Mucosa of descending colon (tissue), 3 donors: Measurements from ENCODE around the gene CCDC154. TPM values are rescaled to one million over a fixed set of nuclear protein-coding genes. Genes with fewer than 3 reads are reported as not detected.
A peak's percentile ranks its signal among the peaks of the same experiment; 100 is the strongest.
"Not testable (repeated sequence)": the region's sequence is repeated elsewhere in the genome, so short reads cannot be mapped to it uniquely, and the experiment has no call there.

Experiments
- ATAC-seq: fragments of 200-7000 bp; cut with Tn5 transposase; one replicate; pipeline ENCODE4 v1.9.1; 2020; ENCODE audit warnings: mild to moderate bottlenecking, moderate library complexity
- DNase-seq, 3 donors: peaks; one replicate each; pipeline ENCODE4 v3.0.0-alpha.2; 2020
- H3K36me3 ChIP-seq: fragments of 200-600 bp; one replicate; pipeline ENCODE4 v1.8.0; 2021; ENCODE audit warnings: low read depth, mild to moderate bottlenecking
- H3K4me1 ChIP-seq: fragments of 200-600 bp; one replicate; pipeline ENCODE4 v1.8.0; 2021; ENCODE audit warnings: low read depth, mild to moderate bottlenecking
- H3K4me3 ChIP-seq: fragments of 200-600 bp; one replicate; pipeline ENCODE4 v1.8.0; 2021; ENCODE audit warnings: mild to moderate bottlenecking
- H3K9me3 ChIP-seq: fragments of 200-600 bp; one replicate; pipeline ENCODE4 v1.8.0; 2021; ENCODE audit warnings: mild to moderate bottlenecking
- intact Hi-C, 2 donors: fragments of 100-400 bp; cut with DNase I in 1 of 2; cut with micrococcal nuclease in 1 of 2; formaldehyde crosslinking; loops; one replicate each; pipeline versions ENCODE4 v1.11.0 to v1.11.1; 2022; cut with DNase I, micrococcal nuclease
- total RNA-seq, 3 donors: library from RNA; stranded (reverse); fragmentation: NEBNext Ultra II Directional in 2 of 3; extraction: Animal tissue kit (Norgen Biotek cat#: 25700) in 2 of 3; gene quantifications; one replicate each; pipeline versions ENCODE4 v1.2.1 to v1.2.4, GENCODE V29; 2021 to 2023
- TF ChIP-seq, protein P1 (sequence below): fragments of 200-600 bp; IDR thresholded peaks from one replicate; pipeline ENCODE4 v1.8.0; 2022; ENCODE audit warnings: antibody characterized with exemption, mild to moderate bottlenecking
- donor health status: DM: no; HTN: no; CAD: no; lungs with moderate emphysema.
- donor health status: DM: no; HTN: no; CAD: no.
- donor health status: DM: no; HTN: yes; CAD: no.

CCDC154 gene
- total RNA-seq, 3 donors from 2014 or later, result 0.43 to 2.4 (median 1.1) TPM

- Histone ChIP-seq H3K9me3 (no peaks in the 10 kb centered on the region), H3K36me3 (no peaks in the 10 kb centered on the region), H3K4me1 (no peaks in the 10 kb centered on the region), H3K4me3 (no peak overlapping the region)
- intact Hi-C loops, result no loop called here
- DNase-seq (no peak), ATAC-seq (no peak)
- TF ChIP-seq, protein P1, sequence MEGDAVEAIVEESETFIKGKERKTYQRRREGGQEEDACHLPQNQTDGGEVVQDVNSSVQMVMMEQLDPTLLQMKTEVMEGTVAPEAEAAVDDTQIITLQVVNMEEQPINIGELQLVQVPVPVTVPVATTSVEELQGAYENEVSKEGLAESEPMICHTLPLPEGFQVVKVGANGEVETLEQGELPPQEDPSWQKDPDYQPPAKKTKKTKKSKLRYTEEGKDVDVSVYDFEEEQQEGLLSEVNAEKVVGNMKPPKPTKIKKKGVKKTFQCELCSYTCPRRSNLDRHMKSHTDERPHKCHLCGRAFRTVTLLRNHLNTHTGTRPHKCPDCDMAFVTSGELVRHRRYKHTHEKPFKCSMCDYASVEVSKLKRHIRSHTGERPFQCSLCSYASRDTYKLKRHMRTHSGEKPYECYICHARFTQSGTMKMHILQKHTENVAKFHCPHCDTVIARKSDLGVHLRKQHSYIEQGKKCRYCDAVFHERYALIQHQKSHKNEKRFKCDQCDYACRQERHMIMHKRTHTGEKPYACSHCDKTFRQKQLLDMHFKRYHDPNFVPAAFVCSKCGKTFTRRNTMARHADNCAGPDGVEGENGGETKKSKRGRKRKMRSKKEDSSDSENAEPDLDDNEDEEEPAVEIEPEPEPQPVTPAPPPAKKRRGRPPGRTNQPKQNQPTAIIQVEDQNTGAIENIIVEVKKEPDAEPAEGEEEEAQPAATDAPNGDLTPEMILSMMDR, result no peak
Observed at GRCh38 chr16:1486551-1487390, 42.4 kb upstream of the CCDC154 start.

DNA sequence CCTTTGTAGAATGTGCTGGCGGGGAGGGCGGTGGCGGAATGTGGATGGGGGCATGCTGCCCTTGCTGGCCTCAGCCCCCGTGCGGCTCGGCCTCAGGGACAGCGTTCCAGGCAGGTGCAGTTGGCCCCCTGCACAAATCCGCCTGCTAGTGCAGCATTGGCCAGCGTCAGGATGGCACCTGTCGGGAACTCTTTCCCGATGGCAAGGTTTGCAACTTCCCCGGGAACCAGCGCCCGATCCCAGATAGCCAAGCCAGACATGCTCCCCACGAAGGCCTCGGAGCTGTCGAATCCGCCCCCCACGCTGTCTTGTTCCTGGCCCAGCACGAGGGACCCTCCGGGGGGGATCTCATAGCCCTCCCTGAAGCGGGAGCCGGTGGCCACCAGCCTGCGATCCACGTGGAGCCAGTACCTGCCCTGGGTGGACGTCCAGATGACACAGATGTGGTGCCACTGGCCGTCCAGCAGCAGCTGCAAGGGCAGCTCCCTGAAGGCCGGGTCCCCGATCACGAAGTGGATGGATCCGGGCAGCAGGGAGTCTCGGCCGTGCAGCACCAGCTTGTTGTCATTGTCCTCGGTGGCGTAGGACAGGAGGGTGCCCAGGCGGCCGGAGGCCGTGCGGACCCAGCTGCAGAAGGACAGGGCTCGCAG, 41.6 kb upstream of the CCDC154 start:
- Histone ChIP-seq H3K9me3 (no peaks in the 10 kb centered on the region), H3K36me3 (no peaks in the 10 kb centered on the region), H3K4me3 (no peak overlapping the region), H3K4me1 (no peaks in the 10 kb centered on the region)
- no peak for ATAC-seq
- TF ChIP-seq, protein P1, result no peak
- DNase-seq, result peak in 1 of 3 donors; percentile 45
- intact Hi-C loops, result no loop called here

GRCh38 chr16:1481906-1482835, 37.8 kb upstream of the CCDC154 start:
- no peaks in the 10 kb centered on the region for H3K9me3 ChIP-seq
- DNase-seq (no peak), ATAC-seq (no peak)
- TF ChIP-seq, protein P1, result no peak
- intact Hi-C loops, result no loop called here
- no peaks in the 10 kb centered on the region for H3K4me1 ChIP-seq
- no peaks in the 10 kb centered on the region for H3K36me3 ChIP-seq
- H3K4me3 ChIP-seq, result no peak overlapping the region

DNA sequence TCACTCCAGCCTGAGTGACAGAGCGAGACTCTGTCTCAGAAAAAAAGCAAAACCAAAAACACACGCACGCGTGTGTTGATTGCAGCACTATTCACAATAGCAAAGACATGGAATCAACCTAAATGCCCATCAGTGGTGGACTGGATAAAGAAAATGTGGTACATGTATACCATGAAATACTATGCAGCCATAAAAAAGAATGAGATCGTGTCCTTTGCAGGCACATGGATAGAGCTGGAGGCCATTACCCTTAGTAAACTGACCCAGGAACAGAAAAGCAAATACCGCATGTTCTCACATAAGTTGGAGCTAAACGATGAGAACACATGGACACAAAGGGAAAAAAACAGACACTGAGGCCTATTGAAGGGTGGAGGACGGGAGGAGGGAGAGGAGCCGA, 34.6 kb upstream of the CCDC154 start:
- DNase-seq, H3K9me3 ChIP-seq, H3K4me3 ChIP-seq, H3K36me3 ChIP-seq, intact Hi-C loops, ATAC-seq: not testable (repeated sequence)
- peaks cover 11% of the 10 kb centered on the region for H3K4me1 ChIP-seq

- H3K4me1 ChIP-seq, result peaks cover 15% of the 10 kb centered on the region
Observed at GRCh38 chr16:1477033-1477432, 32.7 kb upstream of the CCDC154 start.

More at GRCh38 chr16:1477033-1477432, 32.7 kb upstream of the CCDC154 start:
- TF ChIP-seq, protein P1, result no peak
- H3K36me3 ChIP-seq, result no peaks in the 10 kb centered on the region
- ATAC-seq (no peak), DNase-seq (no peak)
- intact Hi-C loops, result no loop called here
- no peaks in the 10 kb centered on the region for H3K9me3 ChIP-seq
- no peak overlapping the region for H3K4me3 ChIP-seq
